OCI-LY1 (cell line): ENCODE measurements around the gene PDK1.

ENCODE experiments used
- H2AFZ ChIP-seq: fragments of 200-600 bp; sonication (generic), shearing (Covaris generic); 2 replicates; pipeline ENCODE4 v1.6.0; 2014; ENCODE audit warnings: antibody characterized with exemption, mild to moderate bottlenecking, low read length
- H3F3A ChIP-seq: fragments of 200-600 bp; sonication (generic), shearing (Covaris generic); 2 replicates; pipeline ENCODE4 v1.6.0; 2014; ENCODE audit warnings: mild to moderate bottlenecking, antibody characterized with exemption, low read length, moderate library complexity; ENCODE audit not compliant: insufficient read depth
- H3K27ac ChIP-seq: fragments of 200-600 bp; sonication (generic); 2 replicates; pipeline ENCODE4 v1.5.1; 2014; ENCODE audit warnings: low read length, mixed run types, mild to moderate bottlenecking, low read depth; ENCODE audit not compliant: poor library complexity, severe bottlenecking
- H3K27me3 ChIP-seq: fragments of 200-600 bp; sonication (generic); 2 replicates; pipeline ENCODE4 v1.6.0; 2014; ENCODE audit warnings: antibody characterized with exemption, mild to moderate bottlenecking, low read length, moderate library complexity; ENCODE audit not compliant: insufficient read depth
- H3K36me3 ChIP-seq: fragments of 200-600 bp; sonication (generic); 2 replicates; pipeline ENCODE4 v1.6.1; 2014; ENCODE audit warnings: mild to moderate bottlenecking, antibody characterized with exemption, low read length, moderate library complexity, mixed read lengths; ENCODE audit not compliant: insufficient read depth
- H3K4me1 ChIP-seq: fragments of 200-600 bp; sonication (generic); 2 replicates; pipeline ENCODE4 v1.5.1; 2014; ENCODE audit warnings: mild to moderate bottlenecking, low read length, moderate library complexity; ENCODE audit not compliant: insufficient read depth, severe bottlenecking
- H3K4me2 ChIP-seq: fragments of 200-600 bp; sonication (generic), shearing (Covaris generic); 2 replicates; pipeline ENCODE4 v1.6.1; 2014; ENCODE audit warnings: low read length
- H3K4me3 ChIP-seq: fragments of 200-600 bp; sonication (generic); 2 replicates; pipeline ENCODE4 v1.5.1; 2014; ENCODE audit warnings: low read length, low read depth, mild to moderate bottlenecking, mixed read lengths; ENCODE audit not compliant: poor library complexity, severe bottlenecking
- H3K79me2 ChIP-seq: fragments of 200-600 bp; shearing (Covaris generic); 2 replicates; pipeline ENCODE4 v1.6.1; 2016; ENCODE audit warnings: mixed run types, low read length, mixed read lengths; ENCODE audit not compliant: insufficient read depth
- H3K9ac ChIP-seq: fragments of 200-600 bp; sonication (generic), shearing (Covaris generic); 2 replicates; pipeline ENCODE4 v1.6.1; 2014; ENCODE audit warnings: mild to moderate bottlenecking, low read length, mixed read lengths
- H3K9me2 ChIP-seq: fragments of 200-600 bp; sonication (generic), shearing (Covaris generic); 2 replicates; pipeline ENCODE4 v1.6.1; 2014; ENCODE audit warnings: low read depth, mild to moderate bottlenecking, low read length, mixed read lengths
- H3K9me3 ChIP-seq: fragments of 200-600 bp; shearing (Covaris generic); 2 replicates; pipeline ENCODE4 v1.6.1; 2014; ENCODE audit warnings: low read length, mixed read lengths
- H4K20me1 ChIP-seq: fragments of 200-600 bp; sonication (generic), shearing (Covaris generic); 2 replicates; pipeline ENCODE4 v1.6.0; 2016; ENCODE audit warnings: mild to moderate bottlenecking, low read length; ENCODE audit not compliant: insufficient read depth
- EZH2 ChIP-seq: fragments of 200-600 bp; sonication (generic), shearing (Covaris generic); IDR thresholded peaks from 2 replicates; pipeline ENCODE4 v1.8.0; 2017; ENCODE audit warnings: borderline replicate concordance, mixed run types, mild to moderate bottlenecking, antibody characterized with exemption, low read length, moderate library complexity, mixed read lengths
- TF ChIP-seq, protein P1 (sequence below): fragments of 200-600 bp; sonication (generic), shearing (Covaris generic); IDR thresholded peaks from 2 replicates; pipeline ENCODE4 v1.5.1; 2017; ENCODE audit warnings: mild to moderate bottlenecking, antibody characterized with exemption, low read length, moderate library complexity, mixed read lengths

Gene PDK1

DNA sequence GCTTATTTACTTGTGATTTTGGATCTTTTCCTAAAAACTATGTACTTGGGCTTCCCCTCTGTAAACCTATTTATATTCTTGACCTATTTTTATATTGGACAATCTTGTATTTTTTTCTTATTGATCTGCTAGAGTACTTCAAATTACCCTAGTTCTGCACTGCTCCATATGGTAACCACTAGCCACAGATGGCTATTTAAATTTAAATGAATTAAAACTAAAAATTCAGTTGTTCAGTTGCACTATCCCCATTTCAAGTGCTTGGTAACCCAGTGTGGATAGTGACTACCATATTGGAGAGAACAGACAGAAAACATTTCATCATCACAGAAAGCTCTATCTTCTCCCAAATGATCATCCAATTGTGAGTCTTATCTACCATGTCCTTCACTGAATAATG is 74.3 kb downstream of the PDK1 start:
- H3K4me1 ChIP-seq: no peaks in the 10 kb centered on the region
- H3K4me3 ChIP-seq: no peak overlapping the region
- no peaks in the 10 kb centered on the region for H3K27me3 ChIP-seq
- H3K36me3 ChIP-seq: no peaks in the 10 kb centered on the region
- no peaks in the 10 kb centered on the region for H3K79me2 ChIP-seq
- no peak overlapping the region for H3K9ac ChIP-seq
- TF ChIP-seq, protein P1, sequence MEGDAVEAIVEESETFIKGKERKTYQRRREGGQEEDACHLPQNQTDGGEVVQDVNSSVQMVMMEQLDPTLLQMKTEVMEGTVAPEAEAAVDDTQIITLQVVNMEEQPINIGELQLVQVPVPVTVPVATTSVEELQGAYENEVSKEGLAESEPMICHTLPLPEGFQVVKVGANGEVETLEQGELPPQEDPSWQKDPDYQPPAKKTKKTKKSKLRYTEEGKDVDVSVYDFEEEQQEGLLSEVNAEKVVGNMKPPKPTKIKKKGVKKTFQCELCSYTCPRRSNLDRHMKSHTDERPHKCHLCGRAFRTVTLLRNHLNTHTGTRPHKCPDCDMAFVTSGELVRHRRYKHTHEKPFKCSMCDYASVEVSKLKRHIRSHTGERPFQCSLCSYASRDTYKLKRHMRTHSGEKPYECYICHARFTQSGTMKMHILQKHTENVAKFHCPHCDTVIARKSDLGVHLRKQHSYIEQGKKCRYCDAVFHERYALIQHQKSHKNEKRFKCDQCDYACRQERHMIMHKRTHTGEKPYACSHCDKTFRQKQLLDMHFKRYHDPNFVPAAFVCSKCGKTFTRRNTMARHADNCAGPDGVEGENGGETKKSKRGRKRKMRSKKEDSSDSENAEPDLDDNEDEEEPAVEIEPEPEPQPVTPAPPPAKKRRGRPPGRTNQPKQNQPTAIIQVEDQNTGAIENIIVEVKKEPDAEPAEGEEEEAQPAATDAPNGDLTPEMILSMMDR: no peak
- H3F3A ChIP-seq: no peaks in the 10 kb centered on the region
- H3K4me2 ChIP-seq: no peak overlapping the region
- no peaks in the 10 kb centered on the region for H3K9me2 ChIP-seq
- no peaks in the 10 kb centered on the region for H4K20me1 ChIP-seq
- H2AFZ ChIP-seq: no peak overlapping the region
- no peaks in the 10 kb centered on the region for H3K9me3 ChIP-seq
- no peak overlapping the region for H3K27ac ChIP-seq

DNA sequence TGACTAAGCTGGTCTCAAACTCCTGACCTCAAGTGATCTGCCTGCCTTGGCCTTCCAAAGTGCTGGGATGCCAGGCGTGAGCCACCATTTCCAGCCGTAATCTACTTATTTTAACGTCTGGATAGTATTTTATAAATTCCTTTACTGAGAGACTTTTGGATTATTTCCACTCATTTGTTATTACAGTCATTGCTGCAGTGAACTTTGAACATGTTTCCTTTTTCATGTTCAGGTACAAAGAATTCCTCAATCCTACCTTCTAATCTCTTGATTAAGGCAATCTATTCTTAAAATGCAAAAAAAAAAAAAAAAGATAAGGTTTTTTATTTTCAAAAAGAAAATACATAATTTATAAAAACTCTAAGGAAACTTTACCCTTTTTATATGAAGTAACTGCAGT is 78.6 kb downstream of the PDK1 start:
- Histone ChIP-seq H3K4me3 (no peak overlapping the region), H3F3A (no peaks in the 10 kb centered on the region), H4K20me1 (no peaks in the 10 kb centered on the region), H3K27ac (no peak overlapping the region), H3K9me3 (no peaks in the 10 kb centered on the region), H3K9ac (no peak overlapping the region), H3K9me2 (no peaks in the 10 kb centered on the region), H3K4me2 (no peak overlapping the region), H3K79me2 (no peaks in the 10 kb centered on the region), H2AFZ (no peak overlapping the region), H3K4me1 (no peaks in the 10 kb centered on the region), H3K36me3 (no peaks in the 10 kb centered on the region), H3K27me3 (0 out of 2 replicates have a peak, but pooled peaks cover 4% of the 10 kb centered on the region)
- TF ChIP-seq EZH2: no peak
- TF ChIP-seq, protein P1: no peak

DNA sequence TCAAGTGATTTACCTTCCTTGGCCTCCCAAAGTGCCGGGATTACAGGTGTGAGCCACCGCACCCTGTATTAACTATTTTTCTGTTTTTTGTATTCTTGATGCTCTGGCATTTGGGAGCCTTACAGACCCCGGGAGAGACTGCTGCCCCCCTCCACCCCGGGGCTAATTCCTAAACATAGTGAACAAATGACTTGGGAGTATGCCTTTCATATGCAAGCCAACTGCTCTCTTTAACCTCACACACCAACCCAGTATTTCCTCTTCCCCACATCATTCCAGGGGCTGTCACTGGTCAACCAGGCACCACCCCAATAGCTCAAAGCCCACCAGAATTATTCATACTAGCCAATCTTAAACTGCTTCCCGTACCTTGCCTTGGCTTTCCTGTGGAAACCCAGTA is 79.7 kb downstream of the PDK1 start:
- no peak overlapping the region for H3K9ac ChIP-seq
- TF ChIP-seq, protein P1: no peak
- no peak for TF ChIP-seq EZH2
- H3K4me1 ChIP-seq: no peaks in the 10 kb centered on the region
- H3K79me2 ChIP-seq: no peaks in the 10 kb centered on the region
- H3K4me3 ChIP-seq: no peak overlapping the region
- H3K27me3 ChIP-seq: 0 out of 2 replicates have a peak, but pooled peaks cover 4% of the 10 kb centered on the region
- H3K9me2 ChIP-seq: no peaks in the 10 kb centered on the region
- no peaks in the 10 kb centered on the region for H3K9me3 ChIP-seq
- no peak overlapping the region for H3K4me2 ChIP-seq
- no peaks in the 10 kb centered on the region for H3K36me3 ChIP-seq
- H3F3A ChIP-seq: no peaks in the 10 kb centered on the region
- no peaks in the 10 kb centered on the region for H4K20me1 ChIP-seq
- no peak overlapping the region for H3K27ac ChIP-seq
- no peak overlapping the region for H2AFZ ChIP-seq
